ENCODE results near the gene CCDC78. TPM values are rescaled to one million over a fixed set of nuclear protein-coding genes. Genes with fewer than 3 reads are reported as not detected.

CCDC78 gene
- total RNA-seq, 6 experiments from 2014 or later: 2.2 to 4.1 (median 3.4) TPM

DNA sequence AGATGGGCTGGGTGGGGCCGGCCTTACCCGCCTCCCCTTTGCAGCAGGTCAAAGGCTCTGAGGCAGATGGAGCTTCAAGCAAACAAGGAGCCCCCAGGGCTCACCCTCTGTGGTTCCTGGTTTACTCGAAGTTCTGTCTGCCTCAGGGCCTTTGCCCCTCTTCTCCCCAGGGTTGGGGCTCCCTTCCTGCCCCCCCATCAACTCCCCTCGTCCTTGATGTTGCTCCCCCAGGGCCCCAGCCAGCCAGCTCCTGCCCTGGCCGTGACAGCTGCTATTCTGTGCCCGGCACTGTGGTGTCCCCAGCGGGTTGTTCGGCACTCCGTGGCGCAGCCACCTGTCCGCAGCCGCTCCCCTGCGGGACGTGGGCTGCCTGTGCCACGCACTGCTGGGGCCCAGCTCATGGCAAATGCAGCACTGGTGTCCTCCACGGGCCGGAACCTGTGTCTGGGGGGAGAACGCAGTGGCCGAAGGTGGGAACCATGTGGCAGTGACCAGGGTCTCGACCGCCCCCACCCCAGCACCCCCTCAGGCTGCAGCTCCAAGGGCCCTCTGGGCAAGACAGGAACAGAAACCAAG is 15.7 kb downstream of the CCDC78 start:
- TF ChIP-seq, protein P1, sequence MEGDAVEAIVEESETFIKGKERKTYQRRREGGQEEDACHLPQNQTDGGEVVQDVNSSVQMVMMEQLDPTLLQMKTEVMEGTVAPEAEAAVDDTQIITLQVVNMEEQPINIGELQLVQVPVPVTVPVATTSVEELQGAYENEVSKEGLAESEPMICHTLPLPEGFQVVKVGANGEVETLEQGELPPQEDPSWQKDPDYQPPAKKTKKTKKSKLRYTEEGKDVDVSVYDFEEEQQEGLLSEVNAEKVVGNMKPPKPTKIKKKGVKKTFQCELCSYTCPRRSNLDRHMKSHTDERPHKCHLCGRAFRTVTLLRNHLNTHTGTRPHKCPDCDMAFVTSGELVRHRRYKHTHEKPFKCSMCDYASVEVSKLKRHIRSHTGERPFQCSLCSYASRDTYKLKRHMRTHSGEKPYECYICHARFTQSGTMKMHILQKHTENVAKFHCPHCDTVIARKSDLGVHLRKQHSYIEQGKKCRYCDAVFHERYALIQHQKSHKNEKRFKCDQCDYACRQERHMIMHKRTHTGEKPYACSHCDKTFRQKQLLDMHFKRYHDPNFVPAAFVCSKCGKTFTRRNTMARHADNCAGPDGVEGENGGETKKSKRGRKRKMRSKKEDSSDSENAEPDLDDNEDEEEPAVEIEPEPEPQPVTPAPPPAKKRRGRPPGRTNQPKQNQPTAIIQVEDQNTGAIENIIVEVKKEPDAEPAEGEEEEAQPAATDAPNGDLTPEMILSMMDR (IDR thresholded peaks at IDR 0.05): no peak
- Mint-ChIP-seq H3K36me3 (ENCODE audit: low read depth) (no peaks in the 10 kb centered on the region), H3K4me1 (ENCODE audit: low read depth) (peaks cover 20% of the 10 kb centered on the region), H3K4me3 (no peak overlapping the region), H3K9me3 (no peaks in the 10 kb centered on the region), H3K27ac (peak overlapping the region; percentile 58), H3K27me3 (ENCODE audit: insufficient read depth) (peaks cover 20% of the 10 kb centered on the region)
- DNase-seq: no peak

DNA sequence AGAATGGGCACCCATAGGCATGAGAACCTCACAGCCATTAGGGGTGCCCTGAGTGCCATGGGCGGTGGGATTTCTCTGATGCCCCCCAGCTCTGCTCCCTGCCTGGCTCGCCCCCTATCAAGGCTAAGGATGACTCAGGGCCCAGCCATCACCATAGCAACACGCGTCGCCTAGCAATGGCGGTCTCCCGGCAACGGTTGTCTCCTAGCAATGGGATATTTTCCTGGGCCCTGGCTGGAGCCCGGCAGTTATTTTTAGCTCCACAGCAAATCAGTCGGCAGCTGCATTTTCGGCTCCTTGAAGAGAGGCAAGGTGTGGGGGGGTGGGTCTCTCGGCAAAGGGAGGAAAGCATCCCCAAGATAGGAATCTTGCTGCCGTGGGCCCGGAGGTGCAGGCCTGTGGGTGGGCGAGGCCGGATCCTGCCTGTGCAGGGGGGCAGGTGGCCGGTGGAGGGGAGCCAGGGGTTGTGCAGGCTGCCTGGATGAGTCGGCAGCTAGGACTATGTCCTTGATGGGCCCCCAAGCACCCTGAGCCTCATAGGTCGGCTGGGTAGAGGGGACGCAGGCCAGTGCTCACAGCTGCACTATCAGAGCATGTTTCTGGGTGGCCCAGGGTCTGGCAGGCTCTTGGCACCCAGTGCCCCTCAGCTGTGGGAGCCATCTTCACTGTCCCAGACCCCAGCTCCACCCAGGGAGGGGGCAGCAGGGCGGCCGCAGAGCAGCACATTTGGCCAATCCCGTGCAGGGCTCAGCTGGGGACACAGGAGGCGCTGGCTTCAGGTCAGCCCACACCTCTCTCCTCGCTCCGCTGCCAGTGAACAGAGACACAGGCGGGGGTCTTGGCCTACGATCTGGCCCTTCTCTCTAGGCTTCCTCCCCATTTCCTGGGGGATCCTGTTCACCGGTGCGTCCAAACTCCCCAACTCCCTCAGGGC is 16.4 kb downstream of the CCDC78 start:
- Mint-ChIP-seq H3K9me3 (no peaks in the 10 kb centered on the region), H3K27me3 (ENCODE audit: insufficient read depth) (peaks cover 20% of the 10 kb centered on the region), H3K4me3 (no peak overlapping the region), H3K4me1 (ENCODE audit: low read depth) (peaks cover 20% of the 10 kb centered on the region), H3K36me3 (ENCODE audit: low read depth) (no peaks in the 10 kb centered on the region), H3K27ac (peak overlapping the region; percentile 58)
- peak; percentile 84 for DNase-seq
- TF ChIP-seq, protein P1 (IDR thresholded peaks at IDR 0.05): no peak; the same call in 1 of the 2 replicates

DNA sequence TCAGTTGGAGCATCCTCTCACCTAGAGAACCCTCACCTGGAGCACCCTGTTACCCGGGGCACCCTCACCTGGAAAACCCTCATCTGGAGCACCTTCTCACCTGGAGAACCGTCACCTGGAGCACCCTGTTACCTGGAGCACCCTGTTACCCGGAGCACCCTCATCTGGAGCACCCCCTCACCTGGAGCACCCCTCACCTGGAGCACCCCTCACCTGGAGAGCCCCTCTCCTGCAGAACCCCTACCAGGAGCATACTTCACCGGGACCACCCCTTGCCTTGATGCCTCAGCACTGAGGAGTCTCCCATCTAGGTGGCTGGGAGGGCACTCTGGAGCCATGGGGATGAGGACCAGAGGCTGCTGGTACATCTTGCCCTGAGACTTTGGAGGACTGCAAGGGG is 17.3 kb downstream of the CCDC78 start:
- TF ChIP-seq, protein P1 (IDR thresholded peaks at IDR 0.05): no peak
- Mint-ChIP-seq H3K36me3 (ENCODE audit: low read depth) (no peaks in the 10 kb centered on the region), H3K9me3 (no peaks in the 10 kb centered on the region), H3K27me3 (ENCODE audit: insufficient read depth) (peaks cover 21% of the 10 kb centered on the region), H3K4me3 (no peak overlapping the region), H3K27ac (no peak overlapping the region), H3K4me1 (ENCODE audit: low read depth) (peaks cover 17% of the 10 kb centered on the region)
- no peak for DNase-seq

DNA sequence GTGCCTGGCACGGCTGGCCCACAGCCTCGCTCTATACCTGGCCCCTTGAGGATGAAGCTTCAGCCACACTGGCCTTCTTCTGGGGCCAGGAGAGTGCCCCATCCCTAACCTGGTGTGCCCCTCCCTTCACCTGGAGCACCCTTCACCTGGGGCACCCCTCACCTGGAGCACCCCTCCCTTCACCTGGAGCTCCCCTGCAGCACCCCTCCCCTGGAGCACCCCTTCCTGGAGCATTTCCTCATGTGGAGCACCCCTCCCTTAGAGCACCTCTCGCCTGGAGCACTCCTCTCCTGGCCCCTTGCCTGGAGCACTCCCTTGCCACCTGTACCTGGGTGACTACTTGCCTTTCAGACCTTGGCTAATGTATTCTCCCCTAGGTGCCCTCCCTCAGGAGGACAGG is 18.2 kb downstream of the CCDC78 start:
- no peaks in the 10 kb centered on the region for H3K9me3 Mint-ChIP-seq
- H3K4me1 Mint-ChIP-seq (ENCODE audit: low read depth): peaks cover 13% of the 10 kb centered on the region
- TF ChIP-seq, protein P1 (IDR thresholded peaks at IDR 0.05): no peak
- H3K4me3 Mint-ChIP-seq: no peak overlapping the region
- no peak for DNase-seq
- no peaks in the 10 kb centered on the region for H3K36me3 Mint-ChIP-seq (ENCODE audit: low read depth)
- no peak overlapping the region for H3K27ac Mint-ChIP-seq
- peaks cover 29% of the 10 kb centered on the region for H3K27me3 Mint-ChIP-seq (ENCODE audit: insufficient read depth)

DNA sequence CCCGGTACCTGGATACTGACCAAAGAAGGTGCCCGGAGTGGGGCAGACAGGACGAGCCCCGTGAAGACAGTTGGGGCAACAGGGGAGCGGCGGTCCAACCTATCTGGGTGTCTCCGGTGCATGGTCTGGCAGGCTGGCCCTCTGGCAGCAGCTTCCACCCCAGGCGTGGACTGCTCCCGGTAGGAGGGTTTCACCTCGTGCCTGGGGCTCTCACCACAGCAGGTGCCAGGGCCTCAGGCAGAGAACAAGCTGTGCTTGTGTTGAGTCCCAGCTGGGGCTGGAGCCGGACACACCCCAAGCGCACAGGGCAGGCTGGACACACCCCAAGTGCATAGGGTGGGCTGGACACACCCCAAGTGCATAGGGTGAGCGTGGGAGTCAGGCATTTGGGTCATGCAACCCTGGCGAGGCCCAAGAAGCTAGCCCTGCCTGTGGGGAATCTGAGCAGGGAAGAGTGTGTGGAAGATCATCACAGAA is 19.1 kb downstream of the CCDC78 start:
- no peaks in the 10 kb centered on the region for H3K36me3 Mint-ChIP-seq (ENCODE audit: low read depth)
- H3K4me3 Mint-ChIP-seq: no peak overlapping the region
- no peaks in the 10 kb centered on the region for H3K9me3 Mint-ChIP-seq
- no peak overlapping the region for H3K27ac Mint-ChIP-seq
- no peak for DNase-seq
- TF ChIP-seq, protein P1 (IDR thresholded peaks at IDR 0.05): no peak
- H3K4me1 Mint-ChIP-seq (ENCODE audit: low read depth): peaks cover 5% of the 10 kb centered on the region; the same call in 1 of the 2 replicates
- H3K27me3 Mint-ChIP-seq (ENCODE audit: insufficient read depth): peaks cover 36% of the 10 kb centered on the region

Measured in HFFc6 (cell line).